Activated naive CD8-positive, alpha-beta T cell (primary cell): ENCODE results near the gene RUVBL1.

Experiments
- H3K27ac Mint-ChIP-seq: one replicate; pipeline ENCODE4 v1.8.0; 2021; ENCODE audit warnings: mixed read lengths
- H3K27me3 Mint-ChIP-seq: one replicate; pipeline ENCODE4 v1.8.0; 2021; ENCODE audit warnings: mixed read lengths
- H3K36me3 Mint-ChIP-seq: one replicate; pipeline ENCODE4 v1.8.0; 2021; ENCODE audit warnings: mixed read lengths
- H3K4me1 Mint-ChIP-seq: one replicate; pipeline ENCODE4 v1.8.0; 2021; ENCODE audit warnings: low read depth, mixed read lengths
- H3K4me3 Mint-ChIP-seq: one replicate; pipeline ENCODE4 v1.8.0; 2021; ENCODE audit warnings: mild to moderate bottlenecking, mixed read lengths
- H3K9me3 Mint-ChIP-seq: one replicate; pipeline ENCODE4 v1.8.0; 2021; ENCODE audit warnings: low read depth, mixed read lengths

The RUVBL1 gene

DNA sequence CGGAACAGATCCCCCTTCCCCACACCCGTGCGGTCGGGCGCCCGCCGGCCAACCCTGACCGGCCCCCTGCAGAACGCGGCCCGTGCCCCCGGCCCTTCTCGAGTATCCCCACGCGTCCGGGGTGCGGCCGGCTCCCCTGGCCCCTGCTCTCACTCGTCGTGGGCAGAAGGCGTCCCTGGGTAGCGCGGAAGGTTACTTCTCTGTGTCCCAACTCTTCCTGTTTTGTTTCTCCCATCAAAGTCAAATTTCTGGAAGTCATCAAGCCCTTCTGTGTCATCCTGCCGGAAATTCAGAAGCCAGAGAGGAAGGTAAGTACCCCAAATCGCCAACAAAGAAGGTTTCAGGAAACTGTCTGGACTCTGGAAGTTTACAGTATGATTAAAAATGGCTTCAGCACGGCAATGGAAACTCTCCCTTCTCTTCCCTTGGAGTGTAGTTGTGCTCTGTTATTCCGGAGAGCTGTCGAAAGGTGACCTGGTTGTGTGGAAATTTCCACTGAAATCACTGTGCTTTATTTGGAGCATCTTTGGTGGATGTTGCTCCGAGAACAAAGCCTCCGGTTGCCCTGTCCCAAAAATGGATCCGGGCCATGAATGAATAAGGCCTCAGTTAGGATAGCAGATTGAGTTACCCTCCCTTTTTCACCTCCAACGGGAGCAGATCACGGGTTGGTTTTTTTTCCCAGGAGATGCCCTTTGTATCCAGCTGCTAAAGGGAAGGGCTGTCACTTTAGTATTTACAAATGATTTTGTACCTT is 70.8 kb downstream of the RUVBL1 start:
- Mint-ChIP-seq H3K27ac (peak overlapping the region; percentile 97), H3K36me3 (peaks cover 8% of the 10 kb centered on the region), H3K9me3 (no peaks in the 10 kb centered on the region), H3K4me1 (peaks cover 48% of the 10 kb centered on the region), H3K4me3 (peak overlapping the region; percentile 100), H3K27me3 (no peaks in the 10 kb centered on the region)

- Mint-ChIP-seq H3K36me3 (peaks cover 8% of the 10 kb centered on the region), H3K4me1 (peaks cover 46% of the 10 kb centered on the region), H3K4me3 (peak within 1 kb of the TSS; percentile 100), H3K27ac (peak within 1 kb of the TSS; percentile 97), H3K27me3 (no peaks in the 10 kb centered on the region), H3K9me3 (no peaks in the 10 kb centered on the region)
Observed at GRCh38 chr3:128051837-128052594, 71.6 kb downstream of the RUVBL1 start, which contains the start of gene SEC61A1. SEC61A1 (plus strand) TSS chr3:128052437; CDS start chr3:128052553, 116 bp downstream.

GRCh38 chr3:128051459-128051836 is 72.2 kb downstream of the RUVBL1 start:
- Mint-ChIP-seq H3K4me3 (peak overlapping the region; percentile 96), H3K27me3 (no peaks in the 10 kb centered on the region), H3K36me3 (peaks cover 8% of the 10 kb centered on the region), H3K4me1 (peaks cover 44% of the 10 kb centered on the region), H3K27ac (peak overlapping the region; percentile 93), H3K9me3 (no peaks in the 10 kb centered on the region)

GRCh38 chr3:128050597-128050996 is 73.0 kb downstream of the RUVBL1 start:
- Mint-ChIP-seq H3K4me3 (no peak overlapping the region), H3K27ac (no peak overlapping the region), H3K27me3 (peaks cover 1% of the 10 kb centered on the region), H3K9me3 (no peaks in the 10 kb centered on the region), H3K36me3 (peaks cover 8% of the 10 kb centered on the region), H3K4me1 (peaks cover 38% of the 10 kb centered on the region)

DNA sequence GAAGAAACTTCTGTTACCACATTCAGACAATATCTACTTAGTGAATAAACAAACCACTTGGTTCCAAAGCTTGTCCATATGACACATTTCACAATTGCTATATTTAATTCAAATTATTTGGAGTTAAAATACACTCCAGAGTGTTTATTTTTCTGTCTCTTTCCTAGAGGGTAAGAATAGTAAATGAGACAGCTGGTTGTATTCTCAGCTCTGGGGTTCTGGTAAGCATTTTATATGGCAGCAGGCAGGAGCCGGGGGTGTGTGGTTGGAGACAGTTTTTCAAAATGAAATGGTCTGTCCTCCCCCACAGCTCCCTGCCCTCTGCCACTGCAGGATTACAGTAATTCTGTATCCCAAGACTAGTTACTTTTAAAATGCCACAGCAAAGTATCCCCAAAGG is 82.3 kb downstream of the RUVBL1 start:
- no peaks in the 10 kb centered on the region for H3K36me3 Mint-ChIP-seq
- peaks cover 6% of the 10 kb centered on the region for H3K27me3 Mint-ChIP-seq
- no peaks in the 10 kb centered on the region for H3K4me1 Mint-ChIP-seq
- no peak overlapping the region for H3K4me3 Mint-ChIP-seq
- H3K9me3 Mint-ChIP-seq = no peaks in the 10 kb centered on the region
- no peak overlapping the region for H3K27ac Mint-ChIP-seq

DNA sequence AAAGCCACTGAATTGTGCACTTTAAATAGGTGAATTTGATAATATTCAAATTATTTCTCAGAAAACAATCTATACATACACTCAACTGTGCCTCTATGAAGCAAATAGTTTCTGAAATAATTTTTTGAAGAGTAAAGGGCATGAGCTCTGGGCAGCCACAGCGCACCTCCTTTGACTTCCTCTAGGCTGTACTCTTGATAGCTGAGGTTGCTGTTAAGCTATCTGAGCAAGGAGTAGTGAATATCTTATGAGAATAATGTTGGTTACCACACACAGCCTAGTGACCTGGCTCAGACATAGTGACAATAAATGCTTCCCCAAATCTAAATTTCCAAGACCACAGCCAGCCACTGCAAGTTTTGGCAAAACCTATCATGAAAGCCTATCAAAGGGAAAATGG is 83.0 kb downstream of the RUVBL1 start:
- Mint-ChIP-seq H3K9me3 (no peaks in the 10 kb centered on the region), H3K27ac (no peak overlapping the region), H3K27me3 (peaks cover 6% of the 10 kb centered on the region), H3K4me3 (no peak overlapping the region), H3K36me3 (no peaks in the 10 kb centered on the region), H3K4me1 (no peaks in the 10 kb centered on the region)

DNA sequence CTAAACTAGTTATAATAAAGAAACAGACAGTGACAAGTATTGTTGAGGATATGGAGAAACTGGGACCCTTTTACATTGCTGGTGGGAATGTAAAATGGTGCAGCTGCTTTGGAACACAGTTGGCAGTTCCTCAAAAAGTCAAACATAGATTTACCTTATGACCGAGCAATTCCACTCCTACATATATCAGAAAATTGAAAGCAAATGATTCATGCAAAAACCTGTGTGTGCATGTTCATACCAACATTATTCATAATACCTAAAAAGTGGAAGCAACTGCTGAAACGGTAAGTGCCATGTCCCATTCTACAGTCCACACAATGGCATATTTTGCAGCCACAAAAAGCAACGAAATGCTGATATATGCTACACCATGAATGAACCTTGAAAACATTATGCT is 83.6 kb downstream of the RUVBL1 start:
- Mint-ChIP-seq H3K36me3 (no peaks in the 10 kb centered on the region), H3K9me3 (no peaks in the 10 kb centered on the region), H3K4me3 (no peak overlapping the region), H3K27me3 (peaks cover 6% of the 10 kb centered on the region), H3K27ac (no peak overlapping the region), H3K4me1 (no peaks in the 10 kb centered on the region)

- H3K36me3 Mint-ChIP-seq = peaks cover 2% of the 10 kb centered on the region
- no peak overlapping the region for H3K4me3 Mint-ChIP-seq
- no peak overlapping the region for H3K27ac Mint-ChIP-seq
- peaks cover 6% of the 10 kb centered on the region for H3K27me3 Mint-ChIP-seq
- H3K4me1 Mint-ChIP-seq = no peaks in the 10 kb centered on the region
- no peaks in the 10 kb centered on the region for H3K9me3 Mint-ChIP-seq
Observed at GRCh38 chr3:128036119-128036518, 87.5 kb downstream of the RUVBL1 start.

- Mint-ChIP-seq H3K9me3 (no peaks in the 10 kb centered on the region), H3K27ac (no peak overlapping the region), H3K27me3 (peaks cover 3% of the 10 kb centered on the region), H3K4me3 (no peak overlapping the region), H3K4me1 (no peaks in the 10 kb centered on the region), H3K36me3 (peaks cover 2% of the 10 kb centered on the region)
Observed at GRCh38 chr3:128033102-128033501, 90.5 kb downstream of the RUVBL1 start.
